Adipose tissue (tissue), 3 donors: ENCODE results near the gene MAN2C1. TPM values are rescaled to one million over a fixed set of nuclear protein-coding genes. Genes with fewer than 3 reads are reported as not detected.
"Not testable (repeated sequence)": the region's sequence is repeated elsewhere in the genome, so short reads cannot be mapped to it uniquely, and the experiment has no call there.

Experiments used
- H3K27ac ChIP-seq: one replicate; pipeline ENCODE4 v1.5.1; 2013; ENCODE audit warnings: low read depth, low read length
- WGBS, 3 donors: extraction: QIAGEN DNeasy Blood & Tissue Kit; methylation state at CpG; one replicate each; pipeline ENCODE4 v1.1.7; 2013; 5-methylcytosine and 5-hydroxymethylcytosine counted together
- polyA plus RNA-seq, 3 donors: library from polyadenylated mRNA; stranded (reverse); fragments of 200-250 nt; gene quantifications; one replicate each; pipeline ENCODE4 v1.2.3, GENCODE V29; 2013
- donor health status: healthy with polysubstance abuse.
- donor health status: Bipolar disorder and iron deficiency.
- donor health status: healthy.

Gene MAN2C1
- polyA plus RNA-seq, 3 donors = 81.0 to 302 (median 202) TPM

GRCh38 chr15:75327005-75327404 is 41.4 kb downstream of the MAN2C1 start:
- H3K27ac ChIP-seq = no peak overlapping the region
- 79 to 86% (median 86%) methylated on average over 4 of the region's 4 CpGs for WGBS, 3 donors

- H3K27ac ChIP-seq = no peak overlapping the region
- 91 to 95% (median 92%) methylated on average over 4 of the region's 4 CpGs for WGBS, 3 donors
Observed at GRCh38 chr15:75325922-75326321, 42.5 kb downstream of the MAN2C1 start.

GRCh38 chr15:75321711-75322110 is 46.7 kb downstream of the MAN2C1 start:
- no peak overlapping the region for H3K27ac ChIP-seq
- 81 to 91% (median 89%) methylated on average over 6 of the region's 6 CpGs for WGBS, 3 donors

- 78 to 85% (median 82%) methylated on average over 5 of the region's 5 CpGs for WGBS, 3 donors
- H3K27ac ChIP-seq = not testable (repeated sequence)
Observed at GRCh38 chr15:75319231-75319897, 49.0 kb downstream of the MAN2C1 start.

- WGBS, 3 donors = 77 to 81% (median 77%) methylated on average over 5 of the region's 5 CpGs
Observed at GRCh38 chr15:75314552-75315290, 53.7 kb downstream of the MAN2C1 start.

GRCh38 chr15:75313116-75313845 is 55.1 kb downstream of the MAN2C1 start:
- no peak overlapping the region for H3K27ac ChIP-seq
- 80 to 87% (median 84%) methylated on average over 11 to 13 of the region's 13 CpGs for WGBS, 3 donors

More at GRCh38 chr15:75314552-75315290, 53.7 kb downstream of the MAN2C1 start:
- no peak overlapping the region for H3K27ac ChIP-seq

- 91 to 98% (median 96%) methylated on average over 1 of the region's 1 CpG for WGBS, 3 donors
- not testable (repeated sequence) for H3K27ac ChIP-seq
Observed at GRCh38 chr15:75312548-75312947, 55.9 kb downstream of the MAN2C1 start.

- no peak overlapping the region for H3K27ac ChIP-seq
Observed at GRCh38 chr15:75309711-75310110, 58.7 kb downstream of the MAN2C1 start.

- no peak overlapping the region for H3K27ac ChIP-seq
- WGBS, 3 donors = 27 to 37% (median 32%) methylated on average over 15 of the region's 15 CpGs
Observed at GRCh38 chr15:75307778-75308390, 60.5 kb downstream of the MAN2C1 start.

GRCh38 chr15:75306188-75306587 is 62.2 kb downstream of the MAN2C1 start:
- 62 to 70% (median 65%) methylated on average over 3 of the region's 3 CpGs for WGBS, 3 donors

More at GRCh38 chr15:75306188-75306587, 62.2 kb downstream of the MAN2C1 start:
- H3K27ac ChIP-seq = no peak overlapping the region

Other genes starting within 250 kb of the MAN2C1 start
- 10 to 100 TPM in 2 of 3 donors, 1 to 10 TPM in 1; 9.2 to 18.9 (median 11.1) TPM for gene C15orf39, start 166.7 kb downstream of the MAN2C1 start, polyA plus RNA-seq
- gene GOLGA6C, start 110.3 kb downstream of the MAN2C1 start, polyA plus RNA-seq = under 1 TPM in 1 of 3 donors, not detected in 2; 0.03 TPM
- not detected for gene GOLGA6D, start 85.8 kb downstream of the MAN2C1 start, polyA plus RNA-seq
- gene COMMD4, start 32.5 kb downstream of the MAN2C1 start, polyA plus RNA-seq = 10 to 100 TPM; 39.0 to 84.6 (median 78.9) TPM
- 10 to 100 TPM; 19.7 to 40.8 (median 21.4) TPM for gene NEIL1, start 21.6 kb downstream of the MAN2C1 start, polyA plus RNA-seq
- 10 to 100 TPM in 2 of 3 donors, 1 to 10 TPM in 1; 8.9 to 16.9 (median 16.9) TPM for gene SIN3A, start 83.1 kb upstream of the MAN2C1 start, polyA plus RNA-seq
- 10 to 100 TPM in 1 of 3 donors, 1 to 10 TPM in 2; 5.9 to 10.5 (median 9.8) TPM for gene PTPN9, start 210.7 kb upstream of the MAN2C1 start, polyA plus RNA-seq